Measurements from ENCODE around the gene TAF1B.

Gene TAF1B

GRCh38 chr2:9843229-9844035, at the start of gene TAF1B:
TAF1B (plus strand) TSS chr2:9843474; CDS start chr2:9843542, 68 bp downstream.
- peak; percentile 91 for DNase-seq

- no peak for DNase-seq
Observed at GRCh38 chr2:9793918-9794717, 49.2 kb upstream of the TAF1B start.

- DNase-seq: no peak
Observed at GRCh38 chr2:9795071-9795470, 48.2 kb upstream of the TAF1B start.

GRCh38 chr2:9796056-9797010, 46.9 kb upstream of the TAF1B start:
- DNase-seq: no peak

DNA sequence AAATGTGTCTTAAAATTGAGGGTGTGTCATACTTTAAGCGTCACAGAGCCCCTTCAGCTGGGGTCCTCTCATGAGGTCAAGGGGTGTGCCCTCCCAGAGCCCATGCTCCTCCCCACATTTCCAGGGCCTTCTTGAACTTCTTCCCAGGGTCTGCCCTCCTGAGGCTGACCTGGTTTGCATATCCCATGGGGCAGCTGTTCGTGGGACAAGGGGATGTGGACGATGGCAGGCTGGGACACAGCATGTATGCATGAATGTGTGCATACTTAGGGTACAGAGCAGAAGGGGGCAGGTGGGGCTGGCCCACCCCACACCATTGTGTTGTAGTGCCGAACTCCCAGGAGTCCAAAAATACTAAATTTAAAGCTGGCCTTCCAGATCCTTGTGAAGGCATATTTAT, 46.2 kb upstream of the TAF1B start:
- DNase-seq: no peak

- peak; percentile 12 for DNase-seq
Observed at GRCh38 chr2:9797681-9798556, 45.4 kb upstream of the TAF1B start.

DNA sequence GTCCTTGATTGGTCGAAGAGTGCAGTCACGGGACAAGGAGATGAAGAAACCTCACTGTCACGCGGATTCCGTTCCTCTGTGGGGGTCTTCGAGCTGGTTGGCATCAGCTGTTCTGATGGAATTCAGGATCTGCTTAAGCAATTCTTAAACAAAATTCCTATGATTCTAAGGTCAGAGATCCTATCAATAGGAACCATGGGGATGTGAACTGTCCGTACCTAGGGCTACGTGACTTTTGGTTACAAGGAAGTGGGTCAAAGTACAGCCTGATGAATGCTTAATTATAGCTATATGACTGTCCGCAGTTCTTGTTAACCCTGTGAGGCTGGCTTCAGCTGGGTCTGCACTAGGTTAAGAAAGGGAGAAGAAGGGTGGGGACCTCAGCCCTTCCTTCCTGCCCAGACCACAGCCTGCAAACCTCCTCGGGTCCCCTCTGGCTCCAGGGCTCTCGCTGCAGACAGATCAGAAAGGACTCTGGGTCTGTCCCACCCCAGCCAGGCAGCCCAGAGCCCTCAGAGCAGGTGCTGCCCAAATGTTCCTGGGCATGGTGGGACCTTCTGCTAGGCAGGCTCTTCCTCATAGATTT, 44.2 kb upstream of the TAF1B start:
- DNase-seq: no peak

- peak; percentile 74 for DNase-seq
Observed at GRCh38 chr2:9799729-9800632, 43.3 kb upstream of the TAF1B start.

DNA sequence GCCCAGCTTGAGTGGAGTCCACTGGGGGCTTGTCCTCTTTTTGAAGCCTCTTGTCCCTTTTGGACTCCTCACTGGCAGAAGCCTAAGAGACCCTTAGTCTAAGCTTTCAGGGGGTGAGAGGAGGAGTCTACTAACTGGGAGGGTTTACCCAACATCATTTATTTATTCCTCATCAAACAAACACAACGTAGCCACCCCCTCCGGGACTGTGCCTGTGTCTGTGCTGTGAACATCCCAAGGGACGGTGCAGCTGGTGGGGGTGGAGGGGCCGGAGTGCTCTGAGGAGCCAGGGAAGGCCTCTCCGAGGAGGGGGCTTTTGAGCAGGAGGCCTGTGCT, 42.7 kb upstream of the TAF1B start:
- no peak for DNase-seq

GRCh38 chr2:9800975-9801726, 42.1 kb upstream of the TAF1B start:
- no peak for DNase-seq

GRCh38 chr2:9802576-9802993, 40.7 kb upstream of the TAF1B start:
- DNase-seq: no peak

- peak; percentile 3 for DNase-seq
Observed at GRCh38 chr2:9803023-9803805, 40.1 kb upstream of the TAF1B start.

- no peak for DNase-seq
Observed at GRCh38 chr2:9805435-9806297, 37.6 kb upstream of the TAF1B start.

- no peak for DNase-seq
Observed at GRCh38 chr2:9806298-9806610, 37.0 kb upstream of the TAF1B start.

DNA sequence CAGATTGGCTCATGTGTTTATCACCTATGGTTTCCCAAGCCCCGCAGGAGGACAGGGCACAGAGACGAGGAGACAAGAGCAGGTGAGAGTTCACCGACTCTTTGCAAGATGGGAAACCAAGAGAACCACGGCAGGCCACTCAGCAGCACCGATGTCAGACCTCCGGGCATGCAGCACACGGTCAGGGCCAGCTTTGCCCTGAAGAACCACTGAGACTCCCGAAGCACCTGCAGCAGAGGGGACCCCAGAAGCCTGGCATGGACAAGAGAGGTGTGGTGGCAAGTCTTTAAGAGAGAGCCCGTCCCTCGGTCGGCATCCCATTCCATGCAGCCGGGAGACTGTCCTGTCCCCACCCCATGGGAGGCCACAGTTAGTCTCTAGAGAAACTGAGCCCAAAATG, 36.6 kb upstream of the TAF1B start:
- DNase-seq: no peak

DNA sequence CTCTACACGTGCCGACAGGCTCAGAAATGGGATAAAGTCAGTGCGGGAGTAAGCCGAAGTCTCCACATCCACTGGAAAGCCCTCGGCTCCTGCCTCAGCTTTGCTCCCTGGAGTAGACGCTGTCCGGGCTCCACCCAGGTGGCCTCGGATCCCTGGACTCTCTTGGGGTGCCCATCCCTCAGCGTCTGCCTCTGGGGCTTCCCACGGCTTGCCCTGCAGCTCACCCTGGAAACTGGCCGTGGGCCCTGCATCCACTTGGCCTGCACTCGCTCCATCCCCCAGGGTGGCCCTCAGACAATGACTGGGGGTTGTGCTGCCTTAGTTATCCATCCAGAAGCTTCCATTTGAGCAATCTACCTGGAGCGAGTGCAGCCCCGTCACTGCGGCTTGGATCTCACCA, 36.2 kb upstream of the TAF1B start:
- no peak for DNase-seq

DNA sequence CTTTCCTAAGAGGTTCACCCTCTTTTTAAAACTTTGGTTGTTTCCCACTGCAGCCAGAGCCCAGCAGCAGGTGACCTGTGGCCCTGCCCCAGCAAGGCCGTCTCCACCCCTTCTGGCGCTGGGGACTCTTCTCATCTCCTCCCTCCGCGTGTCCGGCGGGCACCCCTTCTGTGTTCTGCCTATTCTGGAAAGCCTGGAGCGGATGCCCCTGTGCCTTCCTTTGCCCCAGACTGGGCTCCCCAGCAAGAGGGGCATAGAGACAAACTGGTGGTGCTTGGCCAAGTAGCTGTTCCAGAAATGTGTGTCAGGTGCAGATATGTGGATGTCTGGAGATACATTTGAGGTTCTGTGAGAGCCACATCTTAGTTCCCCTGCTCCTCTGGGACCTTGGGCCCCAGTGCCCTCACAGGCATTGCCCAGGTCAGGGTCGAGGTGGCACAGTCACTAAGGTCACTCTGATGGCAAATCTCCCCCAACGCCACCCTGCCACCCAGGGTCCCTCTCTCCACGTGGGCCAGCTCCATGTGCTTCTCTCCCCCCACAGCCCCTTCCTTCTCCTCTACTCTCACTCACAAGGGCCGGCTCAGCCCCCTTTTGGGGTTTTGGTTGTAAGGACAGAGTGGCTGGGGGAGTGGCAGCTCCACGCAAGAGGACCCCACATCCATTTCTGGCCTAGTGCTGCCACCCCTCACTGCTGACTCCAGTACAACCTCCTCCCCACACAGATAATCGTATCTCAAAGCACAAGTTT, 35.5 kb upstream of the TAF1B start:
- DNase-seq: no peak

Measured in NCI-H146 (cell line).